HCT116 (cell line): Measurements from ENCODE around the gene GOLGA2. TPM values are rescaled to one million over a fixed set of nuclear protein-coding genes. Genes with fewer than 3 reads are reported as not detected.

Source experiments
- ATAC-seq: fragments of 200-7000 bp; cut with Tn5 transposase; 2 replicates; pipeline ENCODE4 v1.9.1; 2020; ENCODE audit warnings: mild to moderate bottlenecking, moderate library complexity
- BruUV-seq: library from RNA; stranded (reverse); fragments of 400-500 nt; replicated peaks from 2 replicates; lab custom pipeline; 2021; lab: Mats Ljungman, UMichigan
- CTCF ChIA-PET: fragments of 300-600 bp; sonication (Branson Sonifier 250); formaldehyde crosslinking; loops from one replicate; lab custom pipeline; 2021; ENCODE audit warnings: antibody characterized with exemption; lab: Charles Lee
- POLR2A ChIA-PET: fragments of 300-600, 350-600 bp; sonication (Branson Sonifier 250); formaldehyde crosslinking; loops from one replicate; lab custom pipeline; 2021; ENCODE audit warnings: antibody characterized with exemption; lab: Charles Lee
- RAD21 ChIA-PET, 2 experiments: fragments of 300-600 bp; sonication (Branson Sonifier 250); formaldehyde crosslinking; loops; one replicate each; lab custom pipeline; 2023; ENCODE audit warnings: low total read pairs in 2 of 2; ENCODE audit not compliant: uncharacterized antibody in 2 of 2, unreplicated experiment in 2 of 2, low non-redundant PET in 1 of 2; lab: Charles Lee
- DNase-seq: peaks from one replicate; pipeline ENCODE4 v3.0.0-alpha.2; 2010; ENCODE audit warnings: low read depth, low spot score
- H2AFZ ChIP-seq: fragments of 200-600 bp; shearing (Covaris generic), sonication (generic); 2 replicates; pipeline ENCODE4 v1.6.1; 2017; ENCODE audit warnings: low read depth, mixed run types, mixed read lengths, antibody characterized with exemption, low read length; ENCODE audit not compliant: poor library complexity, severe bottlenecking
- H3K27ac ChIP-seq: 2 replicates; pipeline ENCODE4 v1.5.1; 2012; ENCODE audit warnings: low read depth, low read length
- H3K27me3 ChIP-seq: fragments of 200-600 bp; sonication (generic); 2 replicates; pipeline ENCODE4 v1.6.1; 2016; ENCODE audit warnings: mixed run types, low read length, mixed read lengths; ENCODE audit not compliant: insufficient read depth
- H3K36me3 ChIP-seq, 2 experiments: fragments of 200-500 bp in 1 of 2; fragments of 200-600 bp in 1 of 2; sonication (Bioruptor generic) in 1 of 2; sonication (generic) in 1 of 2; 2 replicates each; pipeline versions ENCODE4 v1.5.1 to v1.6.1; 2014 to 2016; ENCODE audit warnings: low read length in 2 of 2, inconsistent platforms in 1 of 2, mixed read lengths in 1 of 2, mixed run types in 1 of 2; ENCODE audit not compliant: insufficient read depth in 2 of 2, control insufficient read depth in 1 of 2
- H3K4me1 ChIP-seq, 2 experiments: fragments of 200-600 bp in 1 of 2; sonication (generic) in 1 of 2; 2 replicates each; pipeline versions ENCODE4 v1.5.1 to v1.6.1; 2012 to 2017; ENCODE audit warnings: low read length in 2 of 2, inconsistent platforms in 1 of 2, mild to moderate bottlenecking in 1 of 2, mixed read lengths in 1 of 2, mixed run types in 1 of 2, moderate library complexity in 1 of 2; ENCODE audit not compliant: insufficient read depth in 2 of 2, control insufficient read depth in 1 of 2
- H3K4me2 ChIP-seq: fragments of 200-600 bp; sonication (generic); 2 replicates; pipeline ENCODE4 v1.6.1; 2017; ENCODE audit warnings: mixed run types, low read length, mixed read lengths
- H3K4me3 ChIP-seq, 2 experiments: fragments of 200-600 bp in 1 of 2; sonication (generic) in 1 of 2; replicated peaks in 1 of 2; 2 replicates each; pipeline ENCODE4 v1.5.1; 2011 to 2016; ENCODE audit warnings: low read length in 2 of 2, control low read depth in 1 of 2, low read depth in 1 of 2, mild to moderate bottlenecking in 1 of 2, mixed read lengths in 1 of 2, mixed run types in 1 of 2
- H3K79me2 ChIP-seq: fragments of 200-600 bp; sonication (generic); 2 replicates; pipeline ENCODE4 v1.6.1; 2017; ENCODE audit warnings: mild to moderate bottlenecking, mixed run types, low read length, moderate library complexity, mixed read lengths; ENCODE audit not compliant: insufficient read depth
- H3K9ac ChIP-seq: fragments of 200-600 bp; sonication (generic); 2 replicates; pipeline ENCODE4 v1.6.1; 2016; ENCODE audit warnings: low read length, mixed read lengths
- H3K9me2 ChIP-seq: fragments of 200-600 bp; sonication (generic), shearing (Covaris generic); 2 replicates; pipeline ENCODE4 v1.6.1; 2017; ENCODE audit warnings: mixed run types, mild to moderate bottlenecking, moderate library complexity; ENCODE audit not compliant: insufficient read depth
- H3K9me3 ChIP-seq, 2 experiments: fragments of 200-500 bp in 1 of 2; fragments of 200-600 bp in 1 of 2; sonication (Bioruptor generic) in 1 of 2; sonication (generic) in 1 of 2; 2 replicates each; pipeline ENCODE4 v1.6.1; 2014 to 2017; ENCODE audit warnings: low read length in 2 of 2, mixed read lengths in 2 of 2, inconsistent platforms in 1 of 2, low read depth in 1 of 2, mild to moderate bottlenecking in 1 of 2, mixed run types in 1 of 2, moderate library complexity in 1 of 2; ENCODE audit not compliant: control insufficient read depth in 1 of 2, insufficient read depth in 1 of 2
- H4K20me1 ChIP-seq: fragments of 200-600 bp; sonication (generic), shearing (Covaris generic); 2 replicates; pipeline ENCODE4 v1.6.1; 2017; ENCODE audit warnings: mixed run types, mild to moderate bottlenecking, moderate library complexity; ENCODE audit not compliant: insufficient read depth
- CBX3 ChIP-seq: IDR thresholded peaks from 2 replicates; pipeline ENCODE4 v1.6.1; 2012; ENCODE audit warnings: low read depth
- CEBPB ChIP-seq: IDR thresholded peaks from 2 replicates; pipeline ENCODE4 v1.6.1; 2012; ENCODE audit warnings: low read depth
- ELF1 ChIP-seq: IDR thresholded peaks from 2 replicates; pipeline ENCODE4 v1.6.1; 2012; ENCODE audit warnings: low read depth, borderline replicate concordance
- JUND ChIP-seq: IDR thresholded peaks from 2 replicates; pipeline ENCODE4 v1.6.1; 2012
- RAD21 ChIP-seq: IDR thresholded peaks from 2 replicates; pipeline ENCODE4 v1.6.1; 2012; ENCODE audit warnings: low read depth, mild to moderate bottlenecking
- SRF ChIP-seq: IDR thresholded peaks from 2 replicates; pipeline ENCODE4 v1.6.1; 2012; ENCODE audit warnings: low read depth
- intact Hi-C: fragments of 100-400 bp; cut with micrococcal nuclease; formaldehyde crosslinking; loops from 2 replicates; pipeline ENCODE4 v1.10.0; 2022
- total RNA-seq: library from RNA; stranded (reverse); gene quantifications from one replicate; pipeline ENCODE4 v1.2.1, GENCODE V29; 2021; ENCODE audit not compliant: unreplicated experiment
- TF ChIP-seq, protein P1 (sequence below): IDR thresholded peaks from 2 replicates; pipeline ENCODE4 v1.6.1; 2012
- TF ChIP-seq, protein P2 (sequence below), 3 experiments: fragments of 200-600 bp in 1 of 3; sonication (generic) in 1 of 3; IDR thresholded peaks in 2 of 3; conservative IDR thresholded peaks in 1 of 3; 2 replicates each; pipeline ENCODE4 v1.5.1; 2012 to 2017; ENCODE audit warnings: low read depth in 2 of 3, low read length in 2 of 3, antibody characterized with exemption in 1 of 3, borderline replicate concordance in 1 of 3, control low read depth in 1 of 3, mild to moderate bottlenecking in 1 of 3, mixed read lengths in 1 of 3, mixed run types in 1 of 3, moderate library complexity in 1 of 3; ENCODE audit not compliant: insufficient read depth in 1 of 3
- TF ChIP-seq, protein P3 (sequence below): IDR thresholded peaks from 2 replicates; pipeline ENCODE4 v1.6.1; 2012; ENCODE audit warnings: low read depth

GOLGA2 gene
- total RNA-seq, 1 experiment from 2014 or later = 67.0 TPM

DNA sequence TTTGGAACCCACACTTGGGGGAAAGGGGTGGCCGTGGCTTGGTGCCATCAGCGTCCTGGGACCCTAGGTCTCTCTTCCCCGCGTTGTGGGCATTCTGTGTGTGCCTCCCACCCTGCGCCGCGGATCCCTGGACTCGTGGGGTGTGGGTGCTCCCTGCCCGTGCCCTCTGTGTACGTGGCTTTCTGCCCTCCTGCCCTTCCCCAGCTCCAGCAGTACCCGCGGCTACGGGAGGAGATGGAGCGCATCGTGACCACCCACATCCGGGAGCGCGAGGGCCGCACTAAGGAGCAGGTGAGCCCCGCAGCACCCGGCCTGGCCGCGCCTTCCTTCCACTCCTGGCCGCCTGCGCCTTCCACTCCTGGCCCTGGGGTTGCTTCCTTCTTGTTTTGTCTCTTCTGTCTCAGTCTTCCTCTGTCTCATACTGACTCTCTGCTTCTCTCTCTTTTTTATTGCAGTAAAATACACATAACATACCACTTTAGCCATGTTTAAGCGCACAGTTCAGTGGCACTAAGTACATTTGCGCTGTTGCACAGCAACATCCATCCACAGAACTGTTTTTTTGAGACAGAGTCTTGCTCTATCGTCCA is 41.9 kb downstream of the GOLGA2 start:
- Histone ChIP-seq H3K36me3 (no peaks in the 10 kb centered on the region), H2AFZ (no peak overlapping the region), H3K79me2 (no peaks in the 10 kb centered on the region), H3K4me2 (no peak overlapping the region), H3K27me3 (no peaks in the 10 kb centered on the region), H3K9me3 (no peaks in the 10 kb centered on the region), H4K20me1 (no peaks in the 10 kb centered on the region), H3K4me3 (no peak overlapping the region), H3K9me2 (no peaks in the 10 kb centered on the region), H3K9ac (no peak overlapping the region), H3K4me1 (no peaks in the 10 kb centered on the region), H3K27ac (no peak overlapping the region)
- ChIA-PET RAD21 (no interaction called here), CTCF (no interaction called here), POLR2A (no interaction called here)
- BruUV-seq = no TSS peak
- TF ChIP-seq CBX3 (no peak), SRF (no peak), RAD21 (no peak), ELF1 (no peak), CEBPB (no peak), JUND (no peak)
- TF ChIP-seq, protein P1, sequence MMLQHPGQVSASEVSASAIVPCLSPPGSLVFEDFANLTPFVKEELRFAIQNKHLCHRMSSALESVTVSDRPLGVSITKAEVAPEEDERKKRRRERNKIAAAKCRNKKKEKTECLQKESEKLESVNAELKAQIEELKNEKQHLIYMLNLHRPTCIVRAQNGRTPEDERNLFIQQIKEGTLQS = no peak
- TF ChIP-seq, protein P2, sequence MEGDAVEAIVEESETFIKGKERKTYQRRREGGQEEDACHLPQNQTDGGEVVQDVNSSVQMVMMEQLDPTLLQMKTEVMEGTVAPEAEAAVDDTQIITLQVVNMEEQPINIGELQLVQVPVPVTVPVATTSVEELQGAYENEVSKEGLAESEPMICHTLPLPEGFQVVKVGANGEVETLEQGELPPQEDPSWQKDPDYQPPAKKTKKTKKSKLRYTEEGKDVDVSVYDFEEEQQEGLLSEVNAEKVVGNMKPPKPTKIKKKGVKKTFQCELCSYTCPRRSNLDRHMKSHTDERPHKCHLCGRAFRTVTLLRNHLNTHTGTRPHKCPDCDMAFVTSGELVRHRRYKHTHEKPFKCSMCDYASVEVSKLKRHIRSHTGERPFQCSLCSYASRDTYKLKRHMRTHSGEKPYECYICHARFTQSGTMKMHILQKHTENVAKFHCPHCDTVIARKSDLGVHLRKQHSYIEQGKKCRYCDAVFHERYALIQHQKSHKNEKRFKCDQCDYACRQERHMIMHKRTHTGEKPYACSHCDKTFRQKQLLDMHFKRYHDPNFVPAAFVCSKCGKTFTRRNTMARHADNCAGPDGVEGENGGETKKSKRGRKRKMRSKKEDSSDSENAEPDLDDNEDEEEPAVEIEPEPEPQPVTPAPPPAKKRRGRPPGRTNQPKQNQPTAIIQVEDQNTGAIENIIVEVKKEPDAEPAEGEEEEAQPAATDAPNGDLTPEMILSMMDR (IDR thresholded peaks at IDR 0.05 in 2 of 3, conservative IDR thresholded peaks at IDR 0.05 in 1 of 3; ENCODE audit: borderline replicate concordance in 1 of 3, insufficient read depth in 1 of 3, low read depth in 2 of 3, low read length in 2 of 3) = no peak
- TF ChIP-seq, protein P3, sequence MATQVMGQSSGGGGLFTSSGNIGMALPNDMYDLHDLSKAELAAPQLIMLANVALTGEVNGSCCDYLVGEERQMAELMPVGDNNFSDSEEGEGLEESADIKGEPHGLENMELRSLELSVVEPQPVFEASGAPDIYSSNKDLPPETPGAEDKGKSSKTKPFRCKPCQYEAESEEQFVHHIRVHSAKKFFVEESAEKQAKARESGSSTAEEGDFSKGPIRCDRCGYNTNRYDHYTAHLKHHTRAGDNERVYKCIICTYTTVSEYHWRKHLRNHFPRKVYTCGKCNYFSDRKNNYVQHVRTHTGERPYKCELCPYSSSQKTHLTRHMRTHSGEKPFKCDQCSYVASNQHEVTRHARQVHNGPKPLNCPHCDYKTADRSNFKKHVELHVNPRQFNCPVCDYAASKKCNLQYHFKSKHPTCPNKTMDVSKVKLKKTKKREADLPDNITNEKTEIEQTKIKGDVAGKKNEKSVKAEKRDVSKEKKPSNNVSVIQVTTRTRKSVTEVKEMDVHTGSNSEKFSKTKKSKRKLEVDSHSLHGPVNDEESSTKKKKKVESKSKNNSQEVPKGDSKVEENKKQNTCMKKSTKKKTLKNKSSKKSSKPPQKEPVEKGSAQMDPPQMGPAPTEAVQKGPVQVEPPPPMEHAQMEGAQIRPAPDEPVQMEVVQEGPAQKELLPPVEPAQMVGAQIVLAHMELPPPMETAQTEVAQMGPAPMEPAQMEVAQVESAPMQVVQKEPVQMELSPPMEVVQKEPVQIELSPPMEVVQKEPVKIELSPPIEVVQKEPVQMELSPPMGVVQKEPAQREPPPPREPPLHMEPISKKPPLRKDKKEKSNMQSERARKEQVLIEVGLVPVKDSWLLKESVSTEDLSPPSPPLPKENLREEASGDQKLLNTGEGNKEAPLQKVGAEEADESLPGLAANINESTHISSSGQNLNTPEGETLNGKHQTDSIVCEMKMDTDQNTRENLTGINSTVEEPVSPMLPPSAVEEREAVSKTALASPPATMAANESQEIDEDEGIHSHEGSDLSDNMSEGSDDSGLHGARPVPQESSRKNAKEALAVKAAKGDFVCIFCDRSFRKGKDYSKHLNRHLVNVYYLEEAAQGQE = no peak
- no peak for ATAC-seq
- intact Hi-C loops = no loop called here
- DNase-seq = no peak
